ENCODE results near the gene CCDC27.

Gene CCDC27

GRCh38 chr1:3729594-3730542, 22.4 kb upstream of the CCDC27 start:
- Mint-ChIP-seq H3K36me3 (ENCODE audit: low read depth) (no peaks in the 10 kb centered on the region), H3K9me3 (no peaks in the 10 kb centered on the region), H3K27me3 (ENCODE audit: low read depth) (no peaks in the 10 kb centered on the region), H3K4me1 (ENCODE audit: low read depth) (no peaks in the 10 kb centered on the region), H3K27ac (no peak overlapping the region), H3K4me3 (no peak overlapping the region)

- no peaks in the 10 kb centered on the region for H3K4me1 Mint-ChIP-seq (ENCODE audit: low read depth)
- no peak overlapping the region for H3K4me3 Mint-ChIP-seq
- H3K9me3 Mint-ChIP-seq = no peaks in the 10 kb centered on the region
- peaks cover under 1% of the 10 kb centered on the region for H3K36me3 Mint-ChIP-seq (ENCODE audit: low read depth)
- H3K27me3 Mint-ChIP-seq (ENCODE audit: low read depth) = no peaks in the 10 kb centered on the region
- H3K27ac Mint-ChIP-seq = no peak overlapping the region
Observed at GRCh38 chr1:3730543-3731247, 21.6 kb upstream of the CCDC27 start.

- H3K27me3 Mint-ChIP-seq (ENCODE audit: low read depth) = no peaks in the 10 kb centered on the region
- no peaks in the 10 kb centered on the region for H3K9me3 Mint-ChIP-seq
- no peak overlapping the region for H3K27ac Mint-ChIP-seq
- H3K4me3 Mint-ChIP-seq = no peak overlapping the region
- peaks cover 2% of the 10 kb centered on the region for H3K36me3 Mint-ChIP-seq (ENCODE audit: low read depth)
- no peaks in the 10 kb centered on the region for H3K4me1 Mint-ChIP-seq (ENCODE audit: low read depth)
Observed at GRCh38 chr1:3731583-3732433, 20.4 kb upstream of the CCDC27 start.

GRCh38 chr1:3732434-3733093, 19.7 kb upstream of the CCDC27 start:
- H3K4me3 Mint-ChIP-seq = no peak overlapping the region
- H3K27me3 Mint-ChIP-seq (ENCODE audit: low read depth) = no peaks in the 10 kb centered on the region
- no peaks in the 10 kb centered on the region for H3K9me3 Mint-ChIP-seq
- H3K4me1 Mint-ChIP-seq (ENCODE audit: low read depth) = no peaks in the 10 kb centered on the region
- peaks cover 2% of the 10 kb centered on the region for H3K36me3 Mint-ChIP-seq (ENCODE audit: low read depth)
- H3K27ac Mint-ChIP-seq = no peak overlapping the region

- H3K4me1 Mint-ChIP-seq (ENCODE audit: low read depth) = no peaks in the 10 kb centered on the region
- H3K27ac Mint-ChIP-seq = no peak overlapping the region
- no peaks in the 10 kb centered on the region for H3K27me3 Mint-ChIP-seq (ENCODE audit: low read depth)
- peaks cover 2% of the 10 kb centered on the region for H3K36me3 Mint-ChIP-seq (ENCODE audit: low read depth)
- H3K9me3 Mint-ChIP-seq = no peaks in the 10 kb centered on the region
- H3K4me3 Mint-ChIP-seq = no peak overlapping the region
Observed at GRCh38 chr1:3733094-3733882, 19.0 kb upstream of the CCDC27 start.

- Mint-ChIP-seq H3K4me1 (ENCODE audit: low read depth) (no peaks in the 10 kb centered on the region), H3K4me3 (no peak overlapping the region), H3K27ac (no peak overlapping the region), H3K27me3 (ENCODE audit: low read depth) (no peaks in the 10 kb centered on the region), H3K9me3 (no peaks in the 10 kb centered on the region), H3K36me3 (ENCODE audit: low read depth) (peaks cover 2% of the 10 kb centered on the region)
Observed at GRCh38 chr1:3733883-3734589, 18.2 kb upstream of the CCDC27 start.

GRCh38 chr1:3734602-3735001, 17.6 kb upstream of the CCDC27 start:
- Mint-ChIP-seq H3K27me3 (ENCODE audit: low read depth) (no peaks in the 10 kb centered on the region), H3K4me3 (no peak overlapping the region), H3K9me3 (no peaks in the 10 kb centered on the region), H3K36me3 (ENCODE audit: low read depth) (peaks cover 2% of the 10 kb centered on the region), H3K4me1 (ENCODE audit: low read depth) (no peaks in the 10 kb centered on the region), H3K27ac (no peak overlapping the region)

GRCh38 chr1:3735027-3735681, 17.1 kb upstream of the CCDC27 start:
- Mint-ChIP-seq H3K4me3 (no peak overlapping the region), H3K36me3 (ENCODE audit: low read depth) (peaks cover 2% of the 10 kb centered on the region), H3K27me3 (ENCODE audit: low read depth) (no peaks in the 10 kb centered on the region), H3K4me1 (ENCODE audit: low read depth) (no peaks in the 10 kb centered on the region), H3K9me3 (no peaks in the 10 kb centered on the region), H3K27ac (no peak overlapping the region)

- Mint-ChIP-seq H3K4me3 (no peak overlapping the region), H3K9me3 (no peaks in the 10 kb centered on the region), H3K4me1 (ENCODE audit: low read depth) (no peaks in the 10 kb centered on the region), H3K27ac (no peak overlapping the region), H3K36me3 (ENCODE audit: low read depth) (peaks cover 2% of the 10 kb centered on the region), H3K27me3 (ENCODE audit: low read depth) (no peaks in the 10 kb centered on the region)
Observed at GRCh38 chr1:3735688-3736087, 16.6 kb upstream of the CCDC27 start.

- H3K27ac Mint-ChIP-seq = no peak overlapping the region
- no peaks in the 10 kb centered on the region for H3K27me3 Mint-ChIP-seq (ENCODE audit: low read depth)
- no peak overlapping the region for H3K4me3 Mint-ChIP-seq
- peaks cover 2% of the 10 kb centered on the region for H3K36me3 Mint-ChIP-seq (ENCODE audit: low read depth)
- H3K9me3 Mint-ChIP-seq = no peaks in the 10 kb centered on the region
- no peaks in the 10 kb centered on the region for H3K4me1 Mint-ChIP-seq (ENCODE audit: low read depth)
Observed at GRCh38 chr1:3736131-3736561, 16.1 kb upstream of the CCDC27 start.

GRCh38 chr1:3736708-3737107, 15.5 kb upstream of the CCDC27 start:
- H3K27ac Mint-ChIP-seq = no peak overlapping the region
- no peaks in the 10 kb centered on the region for H3K4me1 Mint-ChIP-seq (ENCODE audit: low read depth)
- no peaks in the 10 kb centered on the region for H3K27me3 Mint-ChIP-seq (ENCODE audit: low read depth)
- H3K9me3 Mint-ChIP-seq = no peaks in the 10 kb centered on the region
- no peak overlapping the region for H3K4me3 Mint-ChIP-seq
- peaks cover 4% of the 10 kb centered on the region for H3K36me3 Mint-ChIP-seq (ENCODE audit: low read depth)

GRCh38 chr1:3738943-3739342, 13.3 kb upstream of the CCDC27 start:
- H3K4me1 Mint-ChIP-seq (ENCODE audit: low read depth) = no peaks in the 10 kb centered on the region
- H3K9me3 Mint-ChIP-seq = no peaks in the 10 kb centered on the region
- no peaks in the 10 kb centered on the region for H3K27me3 Mint-ChIP-seq (ENCODE audit: low read depth)
- peaks cover 4% of the 10 kb centered on the region for H3K36me3 Mint-ChIP-seq (ENCODE audit: low read depth)
- H3K4me3 Mint-ChIP-seq = no peak overlapping the region
- H3K27ac Mint-ChIP-seq = no peak overlapping the region
